PC-3 (cell line): Measurements from ENCODE around the gene SIGLEC10.

Experiments
- CTCF ChIP-seq: fragments of 300-600 bp; sonication (generic); conservative IDR thresholded peaks from 2 replicates; pipeline ENCODE4 v1.5.1; 2017; ENCODE audit warnings: antibody characterized with exemption, low read depth, mild to moderate bottlenecking, low read length
- EZH2 ChIP-seq: fragments of 300-600 bp; sonication (generic); IDR thresholded peaks from one replicate; pipeline ENCODE4 v1.6.1; 2017; ENCODE audit warnings: antibody characterized with exemption, mild to moderate bottlenecking, low read length; ENCODE audit not compliant: unreplicated experiment
- EZH2phosphoT487 ChIP-seq: fragments of 300-600 bp; sonication (generic); IDR thresholded peaks from 2 replicates; pipeline ENCODE4 v1.6.1; 2018; ENCODE audit warnings: mild to moderate bottlenecking, antibody characterized with exemption, low read length, borderline replicate concordance

GRCh38 chr19:51448011-51448410, 30.6 kb upstream of the SIGLEC10 start:
- TF ChIP-seq CTCF (no peak), EZH2 (no peak), EZH2phosphoT487 (no peak)
